K562 (cell line): ENCODE data around the gene COQ4. TPM values are rescaled to one million over a fixed set of nuclear protein-coding genes. Genes with fewer than 3 reads are reported as not detected.

Source experiments
- CBFA2T3 ChIP-seq: fragments of 450-650 bp; IDR thresholded peaks from 2 replicates; pipeline ENCODE4 v1.6.1; 2017
- KAT8 ChIP-seq: fragments of 450-650 bp; IDR thresholded peaks from 2 replicates; pipeline ENCODE4 v1.6.1; 2016; ENCODE audit warnings: low read depth, mild to moderate bottlenecking
- MEIS2 ChIP-seq: fragments of 450-650 bp; IDR thresholded peaks from 2 replicates; pipeline ENCODE4 v1.6.1; 2014; ENCODE audit warnings: mild to moderate bottlenecking; ENCODE audit not compliant: partially characterized antibody
- MYNN ChIP-seq, 2 experiments: sonication (generic); formaldehyde crosslinking in 1 of 2; IDR thresholded peaks; 2 replicates each; pipeline versions ENCODE4 v1.5.0 to v1.6.1; 2016 to 2020; ENCODE audit warnings: antibody characterized with exemption in 1 of 2, missing genetic modification reagents in 1 of 2
- NFXL1 ChIP-seq: fragments of 450-650 bp; formaldehyde crosslinking; IDR thresholded peaks from 2 replicates; pipeline ENCODE4 v1.4.0; 2021; ENCODE audit warnings: mild to moderate bottlenecking
- RBFOX2 ChIP-seq: fragments of 200-400 bp; formaldehyde crosslinking; IDR thresholded peaks from 2 replicates; pipeline ENCODE4 v1.6.1; 2017; ENCODE audit warnings: low read depth, mild to moderate bottlenecking, low read length, moderate library complexity
- SUPT5H ChIP-seq: fragments of 450-650 bp; IDR thresholded peaks from 2 replicates; pipeline ENCODE4 v1.6.1; 2016
- ZNF224 ChIP-seq: sonication (generic); formaldehyde crosslinking; IDR thresholded peaks from 2 replicates; pipeline ENCODE4 v1.8.0; 2022; ENCODE audit warnings: mild to moderate bottlenecking, missing genetic modification reagents
- ZNF311 ChIP-seq: fragments of 250-450 bp; sonication (Bioruptor Pico); IDR thresholded peaks from 2 replicates; pipeline ENCODE4 v1.4.0; 2020; ENCODE audit warnings: mild to moderate bottlenecking, moderate library complexity
- ZNF644 ChIP-seq: fragments of 200-800 bp; sonication (Bioruptor generic); IDR thresholded peaks from 2 replicates; pipeline ENCODE4 v1.6.1; 2016; ENCODE audit warnings: low read depth, missing genetic modification characterization, missing compliant biosample characterization
- ZSCAN32 ChIP-seq: fragments of 450-650 bp; formaldehyde crosslinking; IDR thresholded peaks from 2 replicates; pipeline ENCODE4 v1.4.0; 2020; ENCODE audit warnings: mild to moderate bottlenecking, moderate library complexity
- polyA plus RNA-seq, 8 experiments: library from polyadenylated mRNA; depleted of rRNA in 4 of 8; stranded (reverse) in 5 of 8; unstranded in 3 of 8; fragments of >200 nt; fragmentation: Nextera tagmentation in 2 of 8; fragmentation: Illumina TruSeq in 1 of 8; extraction: Ambion mirVana in 2 of 8; extraction: Trizol in 1 of 8; gene quantifications; 2 replicates each; pipeline versions ENCODE4 v1.2.1 to v1.2.3, GENCODE V29; 2011 to 2014; ENCODE audit warnings: inconsistent platforms in 1 of 8, missing spikeins in 1 of 8
- total RNA-seq, 7 experiments: library from RNA; depleted of rRNA in 6 of 7; stranded (reverse); fragments of >200 nt in 6 of 7; fragmentation: Illumina TruSeq in 2 of 7; extraction: Trizol in 2 of 7; gene quantifications; 2 replicates each; pipeline versions ENCODE4 v1.2.1 to v1.2.3, GENCODE V29; 2011 to 2021; ENCODE audit warnings: low replicate concordance in 1 of 7
- TF ChIP-seq, protein P1 (sequence below): fragments of 200-600 bp; sonication (generic); IDR thresholded peaks from one replicate; pipeline ENCODE4 v1.6.1; 2012; ENCODE audit warnings: mild to moderate bottlenecking, low read depth, low read length, inconsistent platforms
- TF ChIP-seq, protein P2 (sequence below): fragments of 150-350 bp; IDR thresholded peaks from 2 replicates; pipeline ENCODE4 v1.6.1; 2014; ENCODE audit warnings: low read depth, mild to moderate bottlenecking, low read length, borderline replicate concordance

COQ4 gene
- total and polyA plus RNA-seq, 9 of the 15 experiments (the other 6 are each of a cell fraction or from before 2014, with no cell fraction given): 9.1 to 135 (median 67.2) TPM

DNA sequence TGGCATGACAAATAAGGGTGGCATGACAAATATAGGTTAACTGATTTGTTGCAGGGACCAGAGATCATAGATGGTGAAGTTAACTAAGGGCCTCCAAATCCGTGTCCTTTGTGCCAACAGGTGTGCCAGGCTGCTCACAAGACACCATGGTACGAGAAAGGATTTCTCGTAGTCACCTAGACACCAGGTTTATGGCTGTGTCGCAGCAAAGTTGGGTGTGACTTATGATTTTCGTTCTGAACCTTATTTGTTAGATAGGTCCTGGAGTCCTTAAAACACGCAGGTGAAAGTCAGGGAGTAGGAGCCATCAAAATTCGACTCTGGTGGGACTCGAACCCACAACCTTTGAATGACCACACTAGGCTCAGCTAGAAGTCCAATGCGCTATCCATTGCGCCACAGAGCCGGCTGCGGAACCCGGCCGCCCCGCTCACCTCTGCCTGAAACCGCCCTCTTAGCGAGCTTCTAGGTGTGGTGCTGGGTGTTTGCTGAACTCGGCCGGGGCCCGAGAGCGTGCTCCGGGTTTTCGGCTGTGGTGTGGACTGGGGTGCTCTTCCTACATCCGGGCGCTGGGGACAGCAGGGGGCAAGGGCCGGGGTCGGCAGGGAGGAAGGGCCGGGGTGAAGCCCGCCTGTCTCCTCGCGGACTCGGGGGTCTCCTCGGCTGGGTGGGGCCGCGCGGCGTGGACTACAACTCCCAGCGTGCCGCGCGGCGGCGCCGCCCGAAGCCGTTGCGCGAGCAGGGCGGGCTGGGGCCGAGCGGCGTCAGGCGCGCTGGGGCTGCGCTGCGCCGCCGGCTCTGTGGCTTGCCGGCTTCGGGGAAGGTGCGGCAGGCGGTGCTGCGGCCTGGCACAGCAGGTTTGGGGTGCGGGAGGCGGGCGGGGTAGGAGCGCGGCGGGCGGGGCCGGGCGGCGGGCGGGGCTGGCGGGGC lies 17.4 kb downstream of the COQ4 start, which contains the start of gene SLC27A4 (continued):
- TF ChIP-seq, protein P1, sequence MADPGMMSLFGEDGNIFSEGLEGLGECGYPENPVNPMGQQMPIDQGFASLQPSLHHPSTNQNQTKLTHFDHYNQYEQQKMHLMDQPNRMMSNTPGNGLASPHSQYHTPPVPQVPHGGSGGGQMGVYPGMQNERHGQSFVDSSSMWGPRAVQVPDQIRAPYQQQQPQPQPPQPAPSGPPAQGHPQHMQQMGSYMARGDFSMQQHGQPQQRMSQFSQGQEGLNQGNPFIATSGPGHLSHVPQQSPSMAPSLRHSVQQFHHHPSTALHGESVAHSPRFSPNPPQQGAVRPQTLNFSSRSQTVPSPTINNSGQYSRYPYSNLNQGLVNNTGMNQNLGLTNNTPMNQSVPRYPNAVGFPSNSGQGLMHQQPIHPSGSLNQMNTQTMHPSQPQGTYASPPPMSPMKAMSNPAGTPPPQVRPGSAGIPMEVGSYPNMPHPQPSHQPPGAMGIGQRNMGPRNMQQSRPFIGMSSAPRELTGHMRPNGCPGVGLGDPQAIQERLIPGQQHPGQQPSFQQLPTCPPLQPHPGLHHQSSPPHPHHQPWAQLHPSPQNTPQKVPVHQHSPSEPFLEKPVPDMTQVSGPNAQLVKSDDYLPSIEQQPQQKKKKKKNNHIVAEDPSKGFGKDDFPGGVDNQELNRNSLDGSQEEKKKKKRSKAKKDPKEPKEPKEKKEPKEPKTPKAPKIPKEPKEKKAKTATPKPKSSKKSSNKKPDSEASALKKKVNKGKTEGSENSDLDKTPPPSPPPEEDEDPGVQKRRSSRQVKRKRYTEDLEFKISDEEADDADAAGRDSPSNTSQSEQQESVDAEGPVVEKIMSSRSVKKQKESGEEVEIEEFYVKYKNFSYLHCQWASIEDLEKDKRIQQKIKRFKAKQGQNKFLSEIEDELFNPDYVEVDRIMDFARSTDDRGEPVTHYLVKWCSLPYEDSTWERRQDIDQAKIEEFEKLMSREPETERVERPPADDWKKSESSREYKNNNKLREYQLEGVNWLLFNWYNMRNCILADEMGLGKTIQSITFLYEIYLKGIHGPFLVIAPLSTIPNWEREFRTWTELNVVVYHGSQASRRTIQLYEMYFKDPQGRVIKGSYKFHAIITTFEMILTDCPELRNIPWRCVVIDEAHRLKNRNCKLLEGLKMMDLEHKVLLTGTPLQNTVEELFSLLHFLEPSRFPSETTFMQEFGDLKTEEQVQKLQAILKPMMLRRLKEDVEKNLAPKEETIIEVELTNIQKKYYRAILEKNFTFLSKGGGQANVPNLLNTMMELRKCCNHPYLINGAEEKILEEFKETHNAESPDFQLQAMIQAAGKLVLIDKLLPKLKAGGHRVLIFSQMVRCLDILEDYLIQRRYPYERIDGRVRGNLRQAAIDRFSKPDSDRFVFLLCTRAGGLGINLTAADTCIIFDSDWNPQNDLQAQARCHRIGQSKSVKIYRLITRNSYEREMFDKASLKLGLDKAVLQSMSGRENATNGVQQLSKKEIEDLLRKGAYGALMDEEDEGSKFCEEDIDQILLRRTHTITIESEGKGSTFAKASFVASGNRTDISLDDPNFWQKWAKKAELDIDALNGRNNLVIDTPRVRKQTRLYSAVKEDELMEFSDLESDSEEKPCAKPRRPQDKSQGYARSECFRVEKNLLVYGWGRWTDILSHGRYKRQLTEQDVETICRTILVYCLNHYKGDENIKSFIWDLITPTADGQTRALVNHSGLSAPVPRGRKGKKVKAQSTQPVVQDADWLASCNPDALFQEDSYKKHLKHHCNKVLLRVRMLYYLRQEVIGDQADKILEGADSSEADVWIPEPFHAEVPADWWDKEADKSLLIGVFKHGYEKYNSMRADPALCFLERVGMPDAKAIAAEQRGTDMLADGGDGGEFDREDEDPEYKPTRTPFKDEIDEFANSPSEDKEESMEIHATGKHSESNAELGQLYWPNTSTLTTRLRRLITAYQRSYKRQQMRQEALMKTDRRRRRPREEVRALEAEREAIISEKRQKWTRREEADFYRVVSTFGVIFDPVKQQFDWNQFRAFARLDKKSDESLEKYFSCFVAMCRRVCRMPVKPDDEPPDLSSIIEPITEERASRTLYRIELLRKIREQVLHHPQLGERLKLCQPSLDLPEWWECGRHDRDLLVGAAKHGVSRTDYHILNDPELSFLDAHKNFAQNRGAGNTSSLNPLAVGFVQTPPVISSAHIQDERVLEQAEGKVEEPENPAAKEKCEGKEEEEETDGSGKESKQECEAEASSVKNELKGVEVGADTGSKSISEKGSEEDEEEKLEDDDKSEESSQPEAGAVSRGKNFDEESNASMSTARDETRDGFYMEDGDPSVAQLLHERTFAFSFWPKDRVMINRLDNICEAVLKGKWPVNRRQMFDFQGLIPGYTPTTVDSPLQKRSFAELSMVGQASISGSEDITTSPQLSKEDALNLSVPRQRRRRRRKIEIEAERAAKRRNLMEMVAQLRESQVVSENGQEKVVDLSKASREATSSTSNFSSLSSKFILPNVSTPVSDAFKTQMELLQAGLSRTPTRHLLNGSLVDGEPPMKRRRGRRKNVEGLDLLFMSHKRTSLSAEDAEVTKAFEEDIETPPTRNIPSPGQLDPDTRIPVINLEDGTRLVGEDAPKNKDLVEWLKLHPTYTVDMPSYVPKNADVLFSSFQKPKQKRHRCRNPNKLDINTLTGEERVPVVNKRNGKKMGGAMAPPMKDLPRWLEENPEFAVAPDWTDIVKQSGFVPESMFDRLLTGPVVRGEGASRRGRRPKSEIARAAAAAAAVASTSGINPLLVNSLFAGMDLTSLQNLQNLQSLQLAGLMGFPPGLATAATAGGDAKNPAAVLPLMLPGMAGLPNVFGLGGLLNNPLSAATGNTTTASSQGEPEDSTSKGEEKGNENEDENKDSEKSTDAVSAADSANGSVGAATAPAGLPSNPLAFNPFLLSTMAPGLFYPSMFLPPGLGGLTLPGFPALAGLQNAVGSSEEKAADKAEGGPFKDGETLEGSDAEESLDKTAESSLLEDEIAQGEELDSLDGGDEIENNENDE: no peak
- TF ChIP-seq RBFOX2: peak; percentile 69
- peak; percentile 86 for TF ChIP-seq ZNF644 (tag)
- TF ChIP-seq ZSCAN32: no peak
- peak; percentile 35 for TF ChIP-seq MEIS2
- no peak for TF ChIP-seq ZNF224 (CRISPR knock-in tag)
- TF ChIP-seq ZNF311 (CRISPR knock-in tag): no peak
- no peak for TF ChIP-seq KAT8
- TF ChIP-seq MYNN (IDR thresholded peaks at IDR 0.05): no peak
- TF ChIP-seq MYNN (CRISPR knock-in tag; IDR thresholded peaks at IDR 0.05): no peak
- TF ChIP-seq, protein P2, sequence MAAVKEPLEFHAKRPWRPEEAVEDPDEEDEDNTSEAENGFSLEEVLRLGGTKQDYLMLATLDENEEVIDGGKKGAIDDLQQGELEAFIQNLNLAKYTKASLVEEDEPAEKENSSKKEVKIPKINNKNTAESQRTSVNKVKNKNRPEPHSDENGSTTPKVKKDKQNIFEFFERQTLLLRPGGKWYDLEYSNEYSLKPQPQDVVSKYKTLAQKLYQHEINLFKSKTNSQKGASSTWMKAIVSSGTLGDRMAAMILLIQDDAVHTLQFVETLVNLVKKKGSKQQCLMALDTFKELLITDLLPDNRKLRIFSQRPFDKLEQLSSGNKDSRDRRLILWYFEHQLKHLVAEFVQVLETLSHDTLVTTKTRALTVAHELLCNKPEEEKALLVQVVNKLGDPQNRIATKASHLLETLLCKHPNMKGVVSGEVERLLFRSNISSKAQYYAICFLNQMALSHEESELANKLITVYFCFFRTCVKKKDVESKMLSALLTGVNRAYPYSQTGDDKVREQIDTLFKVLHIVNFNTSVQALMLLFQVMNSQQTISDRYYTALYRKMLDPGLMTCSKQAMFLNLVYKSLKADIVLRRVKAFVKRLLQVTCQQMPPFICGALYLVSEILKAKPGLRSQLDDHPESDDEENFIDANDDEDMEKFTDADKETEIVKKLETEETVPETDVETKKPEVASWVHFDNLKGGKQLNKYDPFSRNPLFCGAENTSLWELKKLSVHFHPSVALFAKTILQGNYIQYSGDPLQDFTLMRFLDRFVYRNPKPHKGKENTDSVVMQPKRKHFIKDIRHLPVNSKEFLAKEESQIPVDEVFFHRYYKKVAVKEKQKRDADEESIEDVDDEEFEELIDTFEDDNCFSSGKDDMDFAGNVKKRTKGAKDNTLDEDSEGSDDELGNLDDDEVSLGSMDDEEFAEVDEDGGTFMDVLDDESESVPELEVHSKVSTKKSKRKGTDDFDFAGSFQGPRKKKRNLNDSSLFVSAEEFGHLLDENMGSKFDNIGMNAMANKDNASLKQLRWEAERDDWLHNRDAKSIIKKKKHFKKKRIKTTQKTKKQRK: no peak
- peak; percentile 68 for TF ChIP-seq SUPT5H
- no peak for TF ChIP-seq NFXL1 (CRISPR knock-in tag)
- peak; percentile 20 for TF ChIP-seq CBFA2T3
